Karpas-422 (cell line): ENCODE data around the gene MXRA8. TPM values are rescaled to one million over a fixed set of nuclear protein-coding genes. Genes with fewer than 3 reads are reported as not detected.
"Not testable (repeated sequence)": the region's sequence is repeated elsewhere in the genome, so short reads cannot be mapped to it uniquely, and the experiment has no call there.

Source experiments
- DNase-seq: peaks from one replicate; pipeline ENCODE4 v3.0.0-alpha.2; 2015
- H2AFZ ChIP-seq: fragments of 200-600 bp; sonication (generic); 2 replicates; pipeline ENCODE4 v1.6.1; 2014; ENCODE audit warnings: antibody characterized with exemption, low read length, mixed read lengths
- H3K27ac ChIP-seq: fragments of 200-600 bp; sonication (generic); 2 replicates; pipeline ENCODE4 v1.5.1; 2014; ENCODE audit warnings: mild to moderate bottlenecking, low read length, moderate library complexity
- H3K27me3 ChIP-seq: fragments of 200-600 bp; sonication (generic); 2 replicates; pipeline ENCODE4 v1.6.1; 2014; ENCODE audit warnings: low read length, mixed read lengths
- H3K36me3 ChIP-seq: fragments of 200-600 bp; sonication (generic); 2 replicates; pipeline ENCODE4 v1.6.1; 2014; ENCODE audit warnings: low read length, mixed read lengths; ENCODE audit not compliant: insufficient read depth
- H3K4me1 ChIP-seq: fragments of 200-600 bp; sonication (generic); 2 replicates; pipeline ENCODE4 v1.6.1; 2014; ENCODE audit warnings: mild to moderate bottlenecking, low read length, mixed read lengths
- H3K4me2 ChIP-seq: fragments of 200-600 bp; sonication (generic); 2 replicates; pipeline ENCODE4 v1.6.1; 2014; ENCODE audit warnings: low read length, low read depth, mild to moderate bottlenecking; ENCODE audit not compliant: poor library complexity, severe bottlenecking
- H3K4me3 ChIP-seq: fragments of 200-600 bp; sonication (generic); 2 replicates; pipeline ENCODE4 v1.5.1; 2014; ENCODE audit warnings: mild to moderate bottlenecking, antibody characterized with exemption, low read length, mixed read lengths
- H3K79me2 ChIP-seq: fragments of 200-600 bp; sonication (generic); 2 replicates; pipeline ENCODE4 v1.6.1; 2014; ENCODE audit warnings: mild to moderate bottlenecking, low read length, mixed read lengths
- H3K9ac ChIP-seq: fragments of 200-600 bp; sonication (generic); 2 replicates; pipeline ENCODE4 v1.6.0; 2014; ENCODE audit warnings: low read length
- H3K9me2 ChIP-seq: fragments of 200-600 bp; sonication (generic), shearing (Covaris generic); replicated peaks from 2 replicates; pipeline ENCODE4 v1.6.0; 2014; ENCODE audit warnings: mild to moderate bottlenecking, low read length, moderate library complexity; ENCODE audit not compliant: insufficient read depth
- H3K9me3 ChIP-seq: fragments of 300-700, 200-600 bp; sonication (generic); 2 replicates; pipeline ENCODE4 v1.6.1; 2014; ENCODE audit warnings: low read length, mixed read lengths
- H4K20me1 ChIP-seq: fragments of 200-600 bp; sonication (generic); 2 replicates; pipeline ENCODE4 v1.6.1; 2014; ENCODE audit warnings: mild to moderate bottlenecking, antibody characterized with exemption, low read length, low read depth; ENCODE audit not compliant: insufficient read depth
- total RNA-seq: library from RNA; depleted of rRNA; stranded (reverse); fragments of >200 nt; shearing (Covaris generic); gene quantifications from 2 replicates; pipeline ENCODE4 v1.2.3, GENCODE V29; 2014; ENCODE audit warnings: low replicate concordance

The MXRA8 gene
- total RNA-seq, 1 experiment from 2014 or later = not detected

GRCh38 chr1:1317420-1317819 is 40.9 kb downstream of the MXRA8 start:
- H3K4me2 ChIP-seq = no peak overlapping the region
- peaks cover 38% of the 10 kb centered on the region for H3K79me2 ChIP-seq
- H3K27ac ChIP-seq = no peak overlapping the region
- H3K4me3 ChIP-seq = no peak overlapping the region
- peaks cover 14% of the 10 kb centered on the region; the same call in 1 of the 2 replicates for H4K20me1 ChIP-seq
- H3K9ac ChIP-seq = no peak overlapping the region
- H2AFZ ChIP-seq = no peak overlapping the region
- peaks cover 11% of the 10 kb centered on the region for H3K36me3 ChIP-seq
- DNase-seq = no peak
- peaks cover 27% of the 10 kb centered on the region for H3K4me1 ChIP-seq
- H3K9me3 ChIP-seq = no peaks in the 10 kb centered on the region
- no peaks in the 10 kb centered on the region for H3K27me3 ChIP-seq
- no peaks in the 10 kb centered on the region for H3K9me2 ChIP-seq

- H3K27me3 ChIP-seq, H3K4me3 ChIP-seq, H3K9me2 ChIP-seq, DNase-seq, H3K9ac ChIP-seq, H2AFZ ChIP-seq, H3K9me3 ChIP-seq: not testable (repeated sequence)
- Histone ChIP-seq H3K4me2 (peak overlapping the region; percentile 37), H3K4me1 (peaks cover 21% of the 10 kb centered on the region), H3K27ac (0 out of 2 replicates have a peak overlapping the region, but pooled peaks have one; percentile 37), H4K20me1 (peaks cover 11% of the 10 kb centered on the region; the same call in 1 of the 2 replicates), H3K79me2 (peaks cover 27% of the 10 kb centered on the region), H3K36me3 (peaks cover 11% of the 10 kb centered on the region)
Measured at GRCh38 chr1:1316199-1316598, 42.2 kb downstream of the MXRA8 start.

- Histone ChIP-seq H3K27me3 (no peaks in the 10 kb centered on the region), H2AFZ (no peak overlapping the region), H4K20me1 (peaks cover 8% of the 10 kb centered on the region; the same call in 1 of the 2 replicates), H3K9me3 (no peaks in the 10 kb centered on the region), H3K4me2 (peak overlapping the region; percentile 37), H3K79me2 (peaks cover 20% of the 10 kb centered on the region; the same call in 1 of the 2 replicates), H3K27ac (peak overlapping the region; percentile 37), H3K9me2 (no peaks in the 10 kb centered on the region), H3K9ac (peak overlapping the region; percentile 18; the same call in 1 of the 2 replicates), H3K4me1 (peaks cover 21% of the 10 kb centered on the region), H3K36me3 (peaks cover 11% of the 10 kb centered on the region), H3K4me3 (no peak overlapping the region)
- peak; percentile 77 for DNase-seq
Measured at GRCh38 chr1:1315435-1315954, 42.9 kb downstream of the MXRA8 start.

- peak overlapping the region; percentile 18; the same call in 1 of the 2 replicates for H3K9ac ChIP-seq
- peaks cover 28% of the 10 kb centered on the region for H3K4me1 ChIP-seq
- peaks cover 11% of the 10 kb centered on the region; the same call in 1 of the 2 replicates for H4K20me1 ChIP-seq
- H3K9me2 ChIP-seq = no peaks in the 10 kb centered on the region
- no peaks in the 10 kb centered on the region for H3K9me3 ChIP-seq
- peaks cover 11% of the 10 kb centered on the region for H3K36me3 ChIP-seq
- peaks cover 19% of the 10 kb centered on the region for H3K79me2 ChIP-seq
- H3K4me2 ChIP-seq = no peak overlapping the region
- peak overlapping the region; percentile 32 for H3K27ac ChIP-seq
- no peak overlapping the region for H3K4me3 ChIP-seq
- H2AFZ ChIP-seq = no peak overlapping the region
- DNase-seq = no peak
- H3K27me3 ChIP-seq = no peaks in the 10 kb centered on the region
Measured at GRCh38 chr1:1314678-1315335, 43.5 kb downstream of the MXRA8 start.

- Histone ChIP-seq H3K27me3 (no peaks in the 10 kb centered on the region), H3K79me2 (peaks cover 23% of the 10 kb centered on the region), H3K9me2 (no peaks in the 10 kb centered on the region), H3K9me3 (no peaks in the 10 kb centered on the region), H3K4me2 (no peak overlapping the region), H3K4me1 (peaks cover 33% of the 10 kb centered on the region), H3K36me3 (peaks cover 11% of the 10 kb centered on the region), H3K9ac (no peak overlapping the region), H3K4me3 (no peak overlapping the region), H3K27ac (no peak overlapping the region), H4K20me1 (peaks cover 16% of the 10 kb centered on the region; the same call in 1 of the 2 replicates), H2AFZ (no peak overlapping the region)
- no peak for DNase-seq
Measured at GRCh38 chr1:1314237-1314586, 44.1 kb downstream of the MXRA8 start.

GRCh38 chr1:1313500-1314236 is 44.7 kb downstream of the MXRA8 start:
- Histone ChIP-seq H2AFZ (no peak overlapping the region), H3K4me3 (no peak overlapping the region), H3K9me3 (no peaks in the 10 kb centered on the region), H3K9ac (no peak overlapping the region), H3K9me2 (no peaks in the 10 kb centered on the region), H3K79me2 (peaks cover 20% of the 10 kb centered on the region), H3K4me2 (no peak overlapping the region), H3K4me1 (peaks cover 31% of the 10 kb centered on the region), H3K27ac (no peak overlapping the region), H3K27me3 (no peaks in the 10 kb centered on the region), H3K36me3 (peaks cover 11% of the 10 kb centered on the region), H4K20me1 (peaks cover 16% of the 10 kb centered on the region; the same call in 1 of the 2 replicates)
- no peak for DNase-seq

GRCh38 chr1:1312450-1313314 is 45.7 kb downstream of the MXRA8 start:
- Histone ChIP-seq H3K9ac (no peak overlapping the region), H2AFZ (no peak overlapping the region), H3K4me3 (no peak overlapping the region), H3K9me3 (no peaks in the 10 kb centered on the region), H3K36me3 (peaks cover 11% of the 10 kb centered on the region), H4K20me1 (peaks cover 16% of the 10 kb centered on the region; the same call in 1 of the 2 replicates), H3K27me3 (no peaks in the 10 kb centered on the region), H3K79me2 (peaks cover 20% of the 10 kb centered on the region), H3K4me1 (peaks cover 24% of the 10 kb centered on the region), H3K9me2 (no peaks in the 10 kb centered on the region), H3K4me2 (no peak overlapping the region), H3K27ac (no peak overlapping the region)
- no peak for DNase-seq
